HG03432 (cell line): ENCODE data around the gene TMPRSS7.

Experiments used
- ATAC-seq: cut with Tn5 transposase; IDR thresholded peaks from one replicate; pipeline ENCODE4 v1.9.1; 2021; ENCODE audit warnings: mild to moderate bottlenecking, moderate library complexity; ENCODE audit not compliant: unreplicated experiment

Gene TMPRSS7

GRCh38 chr3:112124907-112125607 lies 90.5 kb downstream of the TMPRSS7 start:
- ATAC-seq: no peak

GRCh38 chr3:112126511-112126911 lies 92.0 kb downstream of the TMPRSS7 start:
- ATAC-seq: no peak

GRCh38 chr3:112127522-112128494 lies 93.3 kb downstream of the TMPRSS7 start:
- peak; percentile 24 for ATAC-seq

- peak; percentile 42 for ATAC-seq
These were observed 94.5 kb downstream of the TMPRSS7 start for GRCh38 chr3:112128843-112129727.

- ATAC-seq: no peak
These were observed 95.5 kb downstream of the TMPRSS7 start for GRCh38 chr3:112129925-112130637.

GRCh38 chr3:112130638-112130993 lies 96.1 kb downstream of the TMPRSS7 start:
- no peak for ATAC-seq
